IPS-20b (cell line): ENCODE measurements around the gene RRAS2.
A peak's percentile ranks its signal among the peaks of the same experiment; 100 is the strongest.
"Not testable (repeated sequence)": the region's sequence is repeated elsewhere in the genome, so short reads cannot be mapped to it uniquely, and the experiment has no call there.

ENCODE experiments used
- H3K27ac ChIP-seq: one replicate; pipeline ENCODE4 v1.5.1; 2013; ENCODE audit warnings: low read length
- H3K27me3 ChIP-seq: 2 replicates; pipeline ENCODE4 v1.6.1; 2013; ENCODE audit warnings: mild to moderate bottlenecking, low read length, inconsistent platforms; ENCODE audit not compliant: insufficient read depth
- H3K36me3 ChIP-seq: 2 replicates; pipeline ENCODE4 v1.6.1; 2013; ENCODE audit warnings: low read depth, mild to moderate bottlenecking, inconsistent platforms, low read length, moderate library complexity; ENCODE audit not compliant: insufficient read depth
- H3K4me1 ChIP-seq: 2 replicates; pipeline ENCODE4 v1.6.1; 2013; ENCODE audit warnings: mild to moderate bottlenecking, control low read depth, inconsistent platforms, low read length, moderate library complexity; ENCODE audit not compliant: insufficient read depth
- H3K4me3 ChIP-seq: 2 replicates; pipeline ENCODE4 v1.5.1; 2013; ENCODE audit warnings: mild to moderate bottlenecking, low read length, inconsistent platforms
- H3K9ac ChIP-seq: 2 replicates; pipeline ENCODE4 v1.6.1; 2013; ENCODE audit warnings: low read depth, mild to moderate bottlenecking, inconsistent platforms, low read length, moderate library complexity
- H3K9me3 ChIP-seq: 2 replicates; pipeline ENCODE4 v1.6.1; 2013; ENCODE audit warnings: mild to moderate bottlenecking, low read depth, low read length, inconsistent platforms; ENCODE audit not compliant: insufficient read depth

The RRAS2 gene

GRCh38 chr11:14369598-14369997, 10.6 kb upstream of the RRAS2 start:
- H3K9ac ChIP-seq = no peak overlapping the region
- H3K4me3 ChIP-seq = no peak overlapping the region
- H3K36me3 ChIP-seq = no peaks in the 10 kb centered on the region
- no peaks in the 10 kb centered on the region for H3K27me3 ChIP-seq
- no peaks in the 10 kb centered on the region for H3K9me3 ChIP-seq
- H3K27ac ChIP-seq = no peak overlapping the region
- H3K4me1 ChIP-seq = peaks cover 4% of the 10 kb centered on the region; the same call in 1 of the 2 replicates

- Histone ChIP-seq H3K27me3 (no peaks in the 10 kb centered on the region), H3K27ac (no peak overlapping the region), H3K36me3 (no peaks in the 10 kb centered on the region), H3K4me1 (peaks cover 7% of the 10 kb centered on the region), H3K9me3 (no peaks in the 10 kb centered on the region), H3K9ac (no peak overlapping the region), H3K4me3 (no peak overlapping the region)
Measured at GRCh38 chr11:14366936-14367335, 8.0 kb upstream of the RRAS2 start.

GRCh38 chr11:14364322-14364721, 5.3 kb upstream of the RRAS2 start:
- Histone ChIP-seq H3K36me3 (no peaks in the 10 kb centered on the region), H3K9ac (no peak overlapping the region), H3K27me3 (peaks cover 8% of the 10 kb centered on the region), H3K4me3 (no peak overlapping the region), H3K4me1 (peaks cover 4% of the 10 kb centered on the region), H3K27ac (no peak overlapping the region), H3K9me3 (no peaks in the 10 kb centered on the region)

GRCh38 chr11:14362611-14363010, 3.6 kb upstream of the RRAS2 start:
- Histone ChIP-seq H3K4me3 (no peak overlapping the region), H3K27me3 (peaks cover 9% of the 10 kb centered on the region), H3K36me3 (no peaks in the 10 kb centered on the region), H3K9ac (no peak overlapping the region), H3K27ac (no peak overlapping the region), H3K4me1 (peaks cover 6% of the 10 kb centered on the region), H3K9me3 (no peaks in the 10 kb centered on the region)

- Histone ChIP-seq H3K9ac (no peak overlapping the region), H3K4me1 (peaks cover 6% of the 10 kb centered on the region), H3K4me3 (no peak overlapping the region), H3K27me3 (peaks cover 9% of the 10 kb centered on the region), H3K9me3 (no peaks in the 10 kb centered on the region), H3K36me3 (no peaks in the 10 kb centered on the region), H3K27ac (no peak overlapping the region)
Measured at GRCh38 chr11:14361951-14362350, 3.0 kb upstream of the RRAS2 start.

- Histone ChIP-seq H3K4me1 (peaks cover 6% of the 10 kb centered on the region), H3K27ac (no peak overlapping the region), H3K27me3 (peaks cover 9% of the 10 kb centered on the region), H3K36me3 (no peaks in the 10 kb centered on the region), H3K4me3 (no peak overlapping the region), H3K9me3 (no peaks in the 10 kb centered on the region), H3K9ac (no peak overlapping the region)
Measured at GRCh38 chr11:14360976-14361375, 2.0 kb upstream of the RRAS2 start.

GRCh38 chr11:14359501-14360031, 583 bp upstream of the RRAS2 start:
- H3K36me3 ChIP-seq = no peaks in the 10 kb centered on the region
- H3K27ac ChIP-seq = no peak overlapping the region
- H3K27me3 ChIP-seq = peaks cover 9% of the 10 kb centered on the region
- H3K9ac ChIP-seq = no peak overlapping the region
- peaks cover 6% of the 10 kb centered on the region for H3K4me1 ChIP-seq
- peak overlapping the region; percentile 95 for H3K4me3 ChIP-seq
- no peaks in the 10 kb centered on the region for H3K9me3 ChIP-seq

- Histone ChIP-seq H3K4me3 (peak overlapping the region; percentile 95), H3K27me3 (peaks cover 9% of the 10 kb centered on the region), H3K36me3 (no peaks in the 10 kb centered on the region), H3K4me1 (peaks cover 9% of the 10 kb centered on the region; the same call in 1 of the 2 replicates), H3K27ac (no peak overlapping the region), H3K9ac (peak overlapping the region; percentile 91; the same call in 1 of the 2 replicates), H3K9me3 (no peaks in the 10 kb centered on the region)
Measured at GRCh38 chr11:14357881-14358728, 878 bp downstream of the RRAS2 start.

GRCh38 chr11:14356342-14356741, 2.6 kb downstream of the RRAS2 start:
- Histone ChIP-seq H3K36me3 (no peaks in the 10 kb centered on the region), H3K9me3 (no peaks in the 10 kb centered on the region), H3K4me3 (no peak overlapping the region), H3K9ac (no peak overlapping the region), H3K27me3 (peaks cover 9% of the 10 kb centered on the region), H3K4me1 (peaks cover 9% of the 10 kb centered on the region; the same call in 1 of the 2 replicates), H3K27ac (no peak overlapping the region)

- H3K4me1 ChIP-seq = peaks cover 20% of the 10 kb centered on the region; the same call in 1 of the 2 replicates
- not testable (repeated sequence) for H3K27ac ChIP-seq, H3K4me3 ChIP-seq, H3K9me3 ChIP-seq, H3K36me3 ChIP-seq, H3K9ac ChIP-seq, H3K27me3 ChIP-seq
Measured at GRCh38 chr11:14354604-14355003, 4.4 kb downstream of the RRAS2 start.

GRCh38 chr11:14350716-14351238, 8.2 kb downstream of the RRAS2 start:
- peak overlapping the region; percentile 33; the same call in 1 of the 2 replicates for H3K4me3 ChIP-seq
- no peaks in the 10 kb centered on the region for H3K27me3 ChIP-seq
- no peaks in the 10 kb centered on the region; the same call in 1 of the 2 replicates for H3K36me3 ChIP-seq
- H3K9me3 ChIP-seq = no peaks in the 10 kb centered on the region
- H3K27ac ChIP-seq = no peak overlapping the region
- H3K9ac ChIP-seq = no peak overlapping the region; the same call in 1 of the 2 replicates
- H3K4me1 ChIP-seq = peaks cover 34% of the 10 kb centered on the region; the same call in 1 of the 2 replicates
